ENCODE results near the gene PSTPIP1.

Gene PSTPIP1

DNA sequence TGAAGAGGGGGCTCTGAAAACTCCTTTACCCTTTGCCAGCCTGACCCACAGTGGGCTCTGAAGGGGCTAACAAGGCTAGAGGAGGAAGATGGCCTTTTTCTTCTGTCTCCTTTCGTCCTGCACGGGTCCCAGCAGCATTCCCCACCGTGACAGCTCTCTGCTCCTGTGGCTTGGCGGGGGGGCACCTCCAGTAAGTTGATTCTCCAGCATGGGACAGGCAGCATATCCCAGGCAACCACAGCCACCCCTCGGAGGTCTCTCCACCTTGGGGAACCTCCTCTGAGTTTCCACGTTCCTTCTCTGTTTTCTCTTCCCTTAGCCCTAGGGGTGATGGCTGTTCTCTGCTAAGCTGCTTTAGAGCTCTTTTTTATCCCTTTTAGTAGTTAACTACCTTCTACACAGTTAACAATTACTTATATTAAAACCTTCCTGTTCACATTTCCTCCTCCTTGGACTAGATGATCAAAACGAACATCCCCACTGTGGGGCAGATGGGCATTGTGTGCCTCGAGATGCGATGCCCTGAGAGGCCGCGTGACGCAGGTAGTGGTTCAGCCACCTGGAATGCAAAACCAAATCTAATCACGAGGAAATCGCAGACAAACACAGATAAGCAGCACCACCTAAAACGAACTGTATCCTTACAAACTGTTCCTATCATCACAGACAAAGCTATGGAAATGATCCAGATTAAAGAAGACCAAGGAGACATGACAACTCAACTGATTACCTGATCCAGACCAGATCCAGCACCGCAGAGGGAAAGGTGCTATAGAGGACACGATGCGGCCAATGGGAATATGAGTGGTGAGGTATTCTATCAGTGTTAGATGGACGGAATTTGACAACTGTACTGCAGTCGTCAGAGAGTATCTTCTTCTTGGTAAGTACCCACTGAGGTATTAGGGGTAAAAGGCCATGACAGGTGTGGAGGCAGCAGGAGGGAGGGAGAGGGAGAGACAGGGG is 48.3 kb downstream of the PSTPIP1 start:
- no peak for DNase-seq (ENCODE audit: low read depth in 2 of 2)

DNA sequence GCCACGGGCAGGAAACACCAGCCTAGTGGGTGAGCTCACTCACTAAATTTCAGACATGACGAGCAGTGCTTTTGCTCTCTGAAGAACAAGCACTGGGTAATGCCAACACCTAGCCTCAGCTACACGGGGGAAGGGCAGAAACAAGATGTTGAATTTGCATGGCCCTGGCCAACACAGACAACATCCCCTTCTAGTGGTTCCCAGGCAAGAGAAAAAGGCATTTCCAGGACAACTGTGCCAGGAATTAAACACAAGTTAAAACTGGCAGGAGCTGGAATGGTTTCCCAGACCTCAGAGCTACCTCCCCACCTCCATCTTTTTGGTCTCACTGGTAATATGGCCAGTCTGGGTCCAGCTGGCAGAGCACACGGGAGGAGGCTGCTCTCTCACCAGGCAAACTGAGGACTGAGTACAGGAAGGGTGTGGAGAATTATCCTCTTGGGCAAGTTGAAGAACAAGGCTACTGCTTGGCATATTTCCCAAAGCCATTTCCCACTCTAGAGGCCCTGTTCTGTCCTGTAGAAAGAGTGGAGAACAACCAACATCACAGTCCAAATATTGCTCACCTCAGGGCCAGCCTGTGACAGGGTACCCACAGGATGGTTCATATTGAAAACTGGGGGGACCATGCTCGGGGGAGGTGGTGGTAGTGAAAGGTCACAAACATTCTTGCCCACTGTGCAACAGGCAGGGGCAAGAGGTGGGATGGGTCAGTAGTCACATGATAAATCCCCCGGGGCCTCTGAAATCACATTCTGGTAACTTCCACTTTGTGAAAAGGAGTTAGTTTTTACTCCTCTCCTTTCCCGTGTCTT is 49.5 kb downstream of the PSTPIP1 start:
- no peak for DNase-seq (ENCODE audit: low read depth in 2 of 2)

- DNase-seq (ENCODE audit: low read depth in 2 of 2) = no peak
Observed at GRCh38 chr15:77045985-77046384, 51.1 kb downstream of the PSTPIP1 start.

DNA sequence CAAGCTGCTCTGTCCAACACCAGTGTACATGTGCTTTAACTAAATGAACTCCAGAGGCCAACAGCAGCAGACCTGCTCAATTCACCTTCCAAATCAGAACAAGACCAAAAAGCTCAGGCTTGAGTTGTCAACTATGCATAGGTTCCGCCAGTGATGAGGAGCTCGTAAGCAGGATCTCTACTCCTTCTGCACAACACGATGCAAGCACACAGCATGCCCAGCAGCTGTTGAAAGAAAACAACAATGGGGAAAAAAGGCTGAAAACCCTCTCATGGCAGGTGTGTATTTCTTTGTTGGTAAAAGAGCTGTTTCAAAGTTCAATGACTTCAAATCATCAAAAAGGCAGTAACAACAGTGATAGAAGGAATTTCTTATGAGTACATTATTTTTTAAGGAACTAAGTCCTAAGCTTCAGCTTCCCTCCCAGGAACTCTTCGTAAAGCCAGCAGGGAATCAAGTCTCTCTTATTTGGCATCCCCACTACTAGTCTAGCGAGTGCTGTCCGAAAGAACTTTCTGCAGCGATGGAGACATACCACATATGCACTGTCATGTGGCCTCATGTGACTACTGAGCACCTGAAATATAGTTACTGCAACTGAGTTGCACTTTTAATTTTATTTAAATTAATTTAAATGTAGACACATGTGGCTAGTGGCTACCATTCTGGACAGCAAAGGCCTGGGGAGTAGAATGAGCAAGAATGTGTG is 51.9 kb downstream of the PSTPIP1 start:
- DNase-seq (ENCODE audit: low read depth in 2 of 2) = no peak

GRCh38 chr15:77048135-77048876 is 53.4 kb downstream of the PSTPIP1 start:
- DNase-seq (ENCODE audit: low read depth in 2 of 2) = no peak

DNA sequence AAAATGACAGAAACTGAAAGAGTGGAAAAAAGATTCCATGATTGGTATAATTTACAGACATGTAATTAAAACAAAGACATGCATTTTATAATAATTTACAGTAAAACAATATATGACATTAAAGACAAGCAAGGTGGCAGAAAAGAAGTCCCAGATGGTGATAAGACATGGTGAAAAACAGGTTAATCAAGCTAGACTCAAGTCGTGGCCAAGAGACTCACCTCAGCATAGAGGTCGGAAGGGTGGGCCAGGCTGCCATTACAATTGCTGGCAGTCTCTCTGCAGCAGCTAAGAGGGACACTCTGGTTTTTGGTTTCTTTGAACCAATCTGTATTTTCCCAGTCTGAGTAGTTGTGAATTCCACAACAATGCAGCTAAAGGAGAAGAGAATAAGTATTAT is 57.6 kb downstream of the PSTPIP1 start:
- DNase-seq (ENCODE audit: low read depth in 2 of 2) = no peak

- no peak for DNase-seq (ENCODE audit: low read depth in 2 of 2)
Observed at GRCh38 chr15:77053709-77054108, 58.8 kb downstream of the PSTPIP1 start.

- no peak for DNase-seq (ENCODE audit: low read depth in 2 of 2)
Observed at GRCh38 chr15:77057072-77057471, 62.1 kb downstream of the PSTPIP1 start.

DNA sequence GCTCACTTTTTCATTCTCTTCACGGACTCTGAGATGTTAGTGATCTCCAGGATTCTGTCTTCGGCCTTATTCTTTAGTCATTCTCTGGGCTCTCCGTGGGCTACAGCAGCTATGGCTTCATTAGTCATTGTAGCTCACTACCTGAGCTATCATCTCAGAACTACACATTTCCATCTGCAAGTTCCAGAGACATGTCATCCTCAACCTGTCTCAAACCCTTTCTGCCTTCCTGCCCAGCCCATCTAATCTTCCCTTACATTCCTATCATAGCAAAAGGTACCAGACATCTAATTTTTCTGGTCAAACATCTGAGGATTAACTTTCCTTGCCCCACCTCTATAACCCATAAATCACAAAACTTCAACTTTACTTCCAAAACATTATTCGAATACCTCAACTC is 62.8 kb downstream of the PSTPIP1 start:
- no peak for DNase-seq (ENCODE audit: low read depth in 2 of 2)

DNA sequence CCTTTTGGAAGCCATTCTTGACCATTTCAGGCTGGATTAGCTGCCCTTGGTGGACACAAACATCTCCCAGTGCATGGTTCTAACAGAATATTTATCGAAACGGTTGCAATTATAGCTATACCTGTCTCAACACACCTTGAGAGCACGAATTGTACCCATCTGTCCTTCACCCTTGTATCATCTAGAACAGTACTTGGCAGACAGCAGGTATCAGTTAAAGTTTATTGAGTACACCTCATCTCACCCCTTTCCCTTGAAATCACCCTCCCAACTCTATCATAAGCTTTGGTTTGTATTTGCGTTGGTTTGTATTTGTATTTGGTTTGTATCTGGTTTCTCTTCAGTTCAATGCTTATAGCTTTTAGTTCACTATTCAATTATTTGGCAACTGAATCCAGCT is 63.5 kb downstream of the PSTPIP1 start:
- no peak for DNase-seq (ENCODE audit: low read depth in 2 of 2)

GRCh38 chr15:77059786-77060361 is 64.9 kb downstream of the PSTPIP1 start:
- no peak for DNase-seq (ENCODE audit: low read depth in 2 of 2)

DNA sequence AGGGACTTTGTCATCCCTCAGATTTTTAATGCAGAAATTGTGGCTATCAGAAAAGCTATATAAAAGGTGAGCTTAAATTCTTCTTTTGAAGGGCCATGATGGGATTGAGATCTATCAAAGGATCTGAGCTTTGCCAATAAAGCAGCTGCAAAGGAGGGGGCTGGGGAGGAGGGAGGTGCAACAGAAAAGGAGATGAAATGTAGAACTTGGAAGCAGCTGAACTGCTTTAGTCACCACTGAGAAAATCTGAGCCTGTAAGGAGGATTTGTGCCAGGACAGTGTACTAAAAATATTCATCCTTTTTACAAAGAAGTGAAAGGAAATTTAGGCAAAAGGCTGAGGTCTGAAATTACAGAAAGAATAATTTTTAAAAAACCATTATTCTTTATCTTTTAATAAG is 65.6 kb downstream of the PSTPIP1 start:
- no peak for DNase-seq (ENCODE audit: low read depth in 2 of 2)

- no peak for DNase-seq (ENCODE audit: low read depth in 2 of 2)
Observed at GRCh38 chr15:77063249-77063648, 68.3 kb downstream of the PSTPIP1 start.

DNA sequence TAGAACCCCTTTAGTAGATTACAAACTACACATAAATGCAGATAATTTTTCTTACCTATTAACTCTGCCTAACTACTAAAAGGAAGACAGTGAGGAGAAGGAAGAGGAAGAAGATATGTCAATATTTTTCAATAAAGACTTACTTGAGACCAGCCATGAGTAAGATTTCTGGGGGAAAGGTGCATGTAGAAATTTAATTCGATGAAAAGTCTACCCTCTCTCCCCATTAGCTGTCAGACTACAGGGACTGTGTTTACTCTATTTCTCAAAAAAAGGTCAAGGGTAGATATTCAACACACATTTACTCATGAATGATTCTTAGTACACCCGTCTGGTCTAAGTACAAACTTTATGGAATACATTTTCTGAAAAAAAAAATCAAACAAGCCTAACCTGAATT is 69.1 kb downstream of the PSTPIP1 start:
- DNase-seq (ENCODE audit: low read depth in 2 of 2) = no peak

- no peak for DNase-seq (ENCODE audit: low read depth in 2 of 2)
Observed at GRCh38 chr15:77064539-77065308, 69.8 kb downstream of the PSTPIP1 start.

DNA sequence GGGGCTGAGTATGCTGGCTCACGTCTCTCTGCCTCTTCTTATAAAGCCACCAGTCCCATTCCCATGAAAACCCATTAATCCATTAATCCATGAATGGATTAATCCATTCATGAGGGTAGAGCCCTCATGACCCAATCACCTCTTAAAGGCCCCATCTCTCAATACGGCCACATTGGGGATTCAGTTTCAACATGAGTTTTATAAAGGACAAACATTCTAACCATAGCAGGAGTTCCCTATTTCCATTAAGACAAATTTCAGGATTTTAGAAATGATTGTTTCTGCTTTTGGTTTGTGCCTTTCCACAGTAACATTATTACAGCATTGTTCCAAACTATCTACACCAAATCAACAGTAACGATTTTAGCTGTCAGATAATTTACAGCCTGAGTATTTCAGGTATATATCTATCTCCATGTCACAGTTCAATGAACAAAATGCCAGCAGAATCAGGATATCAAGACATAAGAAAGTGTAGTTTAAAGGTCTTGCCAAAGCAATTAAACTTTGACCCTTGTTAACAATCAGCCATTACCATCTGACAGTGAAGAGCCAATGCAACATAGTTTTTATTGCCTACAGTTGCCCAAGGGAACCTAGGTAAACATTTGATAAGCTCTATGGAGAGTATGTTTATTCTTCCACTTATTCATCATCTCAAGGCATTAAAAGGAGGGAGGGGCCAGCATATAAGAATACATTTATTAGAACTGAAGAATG is 72.2 kb downstream of the PSTPIP1 start:
- no peak for DNase-seq (ENCODE audit: low read depth in 2 of 2)

DNA sequence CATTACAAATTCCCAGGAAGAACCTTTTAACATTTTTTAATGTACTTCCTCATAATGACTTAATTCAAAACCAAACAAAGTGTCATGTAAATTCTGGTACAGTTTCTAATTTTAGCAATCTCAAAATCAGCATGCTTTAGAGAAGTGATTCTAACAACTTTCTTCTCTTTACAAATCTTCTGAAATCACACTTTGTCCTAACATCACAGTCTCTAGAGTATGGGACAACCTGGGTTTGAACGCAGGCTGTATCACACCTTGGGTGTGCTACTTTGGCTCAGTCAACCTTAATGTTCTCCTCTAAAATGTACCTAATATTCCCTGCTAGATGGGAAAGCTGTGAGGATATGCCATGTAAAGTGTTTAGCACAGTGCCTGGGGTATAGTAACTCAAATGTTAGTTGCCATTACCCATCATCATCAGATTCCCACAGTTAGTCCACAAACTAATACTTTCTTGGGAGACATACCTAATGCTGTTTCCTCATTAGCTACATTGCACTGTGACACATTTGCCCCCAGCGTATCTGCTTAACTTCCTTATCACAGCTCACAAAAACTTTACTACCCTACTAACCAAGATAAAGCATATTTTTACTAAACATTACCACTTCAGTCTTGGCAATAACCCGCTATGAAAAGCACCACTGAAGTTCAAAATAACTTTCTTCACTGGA is 72.9 kb downstream of the PSTPIP1 start:
- no peak for DNase-seq (ENCODE audit: low read depth in 2 of 2)

- DNase-seq (ENCODE audit: low read depth in 2 of 2) = no peak
Observed at GRCh38 chr15:77068633-77069032, 73.7 kb downstream of the PSTPIP1 start.

DNA sequence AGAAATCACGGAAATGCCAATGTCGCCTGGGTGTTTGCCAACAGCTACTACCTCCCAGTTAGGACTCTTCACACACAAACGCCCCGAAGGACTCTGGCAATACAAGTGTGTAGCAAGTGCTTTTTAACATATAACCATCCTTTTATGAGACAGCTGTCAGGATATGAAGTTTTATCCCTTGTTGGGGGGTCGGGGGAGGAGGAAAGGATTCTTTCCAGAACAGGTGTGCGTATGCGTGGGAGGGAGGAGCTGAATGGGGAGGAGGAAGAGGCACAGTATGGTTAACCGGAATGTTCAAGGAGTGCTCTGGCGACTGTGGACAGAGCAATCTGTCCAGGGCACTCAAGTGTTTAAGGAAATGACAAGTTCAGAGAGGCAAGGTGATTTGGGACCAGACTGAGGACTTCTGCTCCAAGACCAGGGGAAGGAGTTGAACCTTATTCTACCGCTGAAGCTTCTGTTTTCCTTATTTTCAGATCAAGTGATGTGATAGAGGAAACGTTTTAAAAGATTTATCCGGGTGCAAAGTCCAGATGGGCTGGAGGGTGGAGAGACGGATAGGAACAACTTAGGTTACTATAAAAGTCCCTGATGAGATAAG is 74.7 kb downstream of the PSTPIP1 start:
- DNase-seq (ENCODE audit: low read depth in 2 of 2) = no peak
